DND-41 (cell line): ENCODE results near the gene CACNG3.

Experiments
- ATAC-seq: fragments of 200-7000 bp; cut with Tn5 transposase; 3 replicates; pipeline ENCODE4 v1.9.1; 2021; ENCODE audit warnings: low read depth; ENCODE audit not compliant: insufficient read depth
- DNase-seq: peaks from one replicate; pipeline ENCODE4 v3.0.0-alpha.2; 2020
- H2AFZ ChIP-seq: 2 replicates; pipeline ENCODE4 v1.6.0; 2012; ENCODE audit warnings: low read depth, low read length
- H3K27ac ChIP-seq: 2 replicates; pipeline ENCODE4 v1.5.1; 2012; ENCODE audit warnings: low read length, inconsistent platforms
- H3K27me3 ChIP-seq: fragments of 200-600 bp; sonication (generic); 2 replicates; pipeline ENCODE4 v1.6.0; 2012; ENCODE audit warnings: low read length, mild to moderate bottlenecking, inconsistent platforms; ENCODE audit not compliant: insufficient read depth, poor library complexity
- H3K36me3 ChIP-seq: 2 replicates; pipeline ENCODE4 v1.5.1; 2012; ENCODE audit warnings: low read length, inconsistent platforms; ENCODE audit not compliant: insufficient read depth
- H3K4me1 ChIP-seq: 2 replicates; pipeline ENCODE4 v1.5.1; 2012; ENCODE audit warnings: mild to moderate bottlenecking, low read length; ENCODE audit not compliant: insufficient read depth
- H3K4me2 ChIP-seq: 2 replicates; pipeline ENCODE4 v1.6.0; 2012; ENCODE audit warnings: mild to moderate bottlenecking, moderate library complexity, low read length, inconsistent platforms; ENCODE audit not compliant: insufficient read depth
- H3K4me3 ChIP-seq, 2 experiments: fragments of 200-600 bp in 1 of 2; shearing (Covaris generic) in 1 of 2; 2 replicates each; pipeline ENCODE4 v1.5.1; 2012 to 2016; ENCODE audit warnings: inconsistent platforms in 2 of 2, low read length in 2 of 2, mild to moderate bottlenecking in 2 of 2, low read depth in 1 of 2, moderate library complexity in 1 of 2
- H3K79me2 ChIP-seq: 2 replicates; pipeline ENCODE4 v1.6.0; 2012; ENCODE audit warnings: low read length, inconsistent platforms; ENCODE audit not compliant: insufficient read depth
- H3K9ac ChIP-seq: 2 replicates; pipeline ENCODE4 v1.6.0; 2012; ENCODE audit warnings: low read depth, mild to moderate bottlenecking, inconsistent platforms, low read length, moderate library complexity
- H3K9me3 ChIP-seq: 2 replicates; pipeline ENCODE4 v1.5.1; 2012; ENCODE audit warnings: low read length, moderate library complexity, mild to moderate bottlenecking, inconsistent platforms; ENCODE audit not compliant: insufficient read depth, severe bottlenecking
- H4K20me1 ChIP-seq: 2 replicates; pipeline ENCODE4 v1.6.0; 2012; ENCODE audit warnings: low read length; ENCODE audit not compliant: insufficient read depth
- CTCF ChIP-seq: IDR thresholded peaks from 2 replicates; pipeline ENCODE4 v1.5.1; 2012; ENCODE audit warnings: borderline replicate concordance, low read length, moderate library complexity, mild to moderate bottlenecking; ENCODE audit not compliant: poor library complexity, severe bottlenecking; ENCODE audit errors: extremely low read depth
- EZH2 ChIP-seq: IDR thresholded peaks from 3 replicates; pipeline ENCODE4 v1.6.1; 2012; ENCODE audit warnings: borderline replicate concordance, low read depth, mild to moderate bottlenecking, moderate library complexity, low read length, inconsistent platforms; ENCODE audit not compliant: severe bottlenecking

CACNG3 gene

GRCh38 chr16:24255456-24256371, at the start of gene CACNG3:
CACNG3 (plus strand) TSS chr16:24256335; CDS start chr16:24256755, 420 bp downstream.
- DNase-seq: peak; percentile 83
- peaks cover 21% of the 10 kb centered on the region for H3K4me1 ChIP-seq
- peak; percentile 94 for ATAC-seq
- TF ChIP-seq CTCF (no peak), EZH2 (no peak)
- H4K20me1 ChIP-seq: peaks cover 3% of the 10 kb centered on the region
- no peaks in the 10 kb centered on the region for H3K36me3 ChIP-seq
- no peak within 1 kb of the TSS for H3K4me3 ChIP-seq
- no peaks in the 10 kb centered on the region for H3K9me3 ChIP-seq
- H2AFZ ChIP-seq: no peak within 1 kb of the TSS
- H3K9ac ChIP-seq: no peak within 1 kb of the TSS
- H3K4me2 ChIP-seq: no peak within 1 kb of the TSS
- no peaks in the 10 kb centered on the region for H3K27me3 ChIP-seq
- H3K27ac ChIP-seq: no peak within 1 kb of the TSS
- no peaks in the 10 kb centered on the region for H3K79me2 ChIP-seq

- H3K36me3 ChIP-seq: peaks cover 37% of the 10 kb centered on the region
- H3K9ac ChIP-seq: no peak overlapping the region
- TF ChIP-seq EZH2: no peak
- no peak for TF ChIP-seq CTCF
- DNase-seq (no peak), ATAC-seq (no peak)
- no peaks in the 10 kb centered on the region for H3K4me1 ChIP-seq
- H3K4me2 ChIP-seq: no peak overlapping the region
- no peaks in the 10 kb centered on the region for H4K20me1 ChIP-seq
- H3K27ac ChIP-seq: no peak overlapping the region
- no peaks in the 10 kb centered on the region for H3K79me2 ChIP-seq
- H3K27me3 ChIP-seq: no peaks in the 10 kb centered on the region
- H2AFZ ChIP-seq: no peak overlapping the region
- H3K9me3 ChIP-seq: no peaks in the 10 kb centered on the region
- no peak overlapping the region for H3K4me3 ChIP-seq
Observed at GRCh38 chr16:24206926-24207325, 49.2 kb upstream of the CACNG3 start.

GRCh38 chr16:24208710-24209109, 47.4 kb upstream of the CACNG3 start:
- Histone ChIP-seq H3K27me3 (no peaks in the 10 kb centered on the region), H3K4me2 (no peak overlapping the region), H3K9me3 (no peaks in the 10 kb centered on the region), H3K79me2 (no peaks in the 10 kb centered on the region), H3K9ac (no peak overlapping the region), H3K4me1 (no peaks in the 10 kb centered on the region), H3K4me3 (no peak overlapping the region), H3K36me3 (peaks cover 34% of the 10 kb centered on the region), H3K27ac (no peak overlapping the region), H4K20me1 (no peaks in the 10 kb centered on the region), H2AFZ (no peak overlapping the region)
- TF ChIP-seq CTCF: no peak
- no peak for TF ChIP-seq EZH2
- DNase-seq: no peak
- no peak for ATAC-seq

- Histone ChIP-seq H3K4me3 (no peak overlapping the region), H3K36me3 (peaks cover 21% of the 10 kb centered on the region), H3K9ac (no peak overlapping the region), H2AFZ (no peak overlapping the region), H3K27me3 (no peaks in the 10 kb centered on the region), H3K79me2 (no peaks in the 10 kb centered on the region), H3K4me2 (no peak overlapping the region), H3K4me1 (no peaks in the 10 kb centered on the region), H3K9me3 (no peaks in the 10 kb centered on the region), H4K20me1 (no peaks in the 10 kb centered on the region), H3K27ac (no peak overlapping the region)
- no peak for DNase-seq
- no peak for TF ChIP-seq EZH2
- no peak for TF ChIP-seq CTCF
- ATAC-seq: no peak
Observed at GRCh38 chr16:24214992-24215391, 41.1 kb upstream of the CACNG3 start.
